ENCODE results near the gene POGLUT2.
"Not testable (repeated sequence)": the region's sequence is repeated elsewhere in the genome, so short reads cannot be mapped to it uniquely, and the experiment has no call there.

POGLUT2 gene

DNA sequence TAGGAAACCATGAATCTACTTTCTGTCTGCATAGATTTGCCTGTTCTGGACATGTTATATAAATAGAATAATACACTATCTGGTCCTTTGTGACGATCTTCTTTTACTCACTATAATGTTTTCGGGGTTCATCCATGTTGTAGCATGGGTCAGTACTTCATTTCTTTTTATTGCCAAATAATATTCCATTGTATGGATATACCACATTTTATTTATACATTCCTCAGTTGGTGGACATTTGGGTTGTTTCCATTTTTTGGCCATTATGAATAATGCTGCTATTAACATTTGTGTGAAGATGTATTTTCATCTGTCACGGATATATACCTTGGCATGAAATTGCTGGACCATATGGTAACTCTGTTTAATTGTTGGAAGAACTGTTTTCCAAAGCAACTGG lies 6.9 kb upstream of the POGLUT2 start:
- no peak for DNase-seq

DNA sequence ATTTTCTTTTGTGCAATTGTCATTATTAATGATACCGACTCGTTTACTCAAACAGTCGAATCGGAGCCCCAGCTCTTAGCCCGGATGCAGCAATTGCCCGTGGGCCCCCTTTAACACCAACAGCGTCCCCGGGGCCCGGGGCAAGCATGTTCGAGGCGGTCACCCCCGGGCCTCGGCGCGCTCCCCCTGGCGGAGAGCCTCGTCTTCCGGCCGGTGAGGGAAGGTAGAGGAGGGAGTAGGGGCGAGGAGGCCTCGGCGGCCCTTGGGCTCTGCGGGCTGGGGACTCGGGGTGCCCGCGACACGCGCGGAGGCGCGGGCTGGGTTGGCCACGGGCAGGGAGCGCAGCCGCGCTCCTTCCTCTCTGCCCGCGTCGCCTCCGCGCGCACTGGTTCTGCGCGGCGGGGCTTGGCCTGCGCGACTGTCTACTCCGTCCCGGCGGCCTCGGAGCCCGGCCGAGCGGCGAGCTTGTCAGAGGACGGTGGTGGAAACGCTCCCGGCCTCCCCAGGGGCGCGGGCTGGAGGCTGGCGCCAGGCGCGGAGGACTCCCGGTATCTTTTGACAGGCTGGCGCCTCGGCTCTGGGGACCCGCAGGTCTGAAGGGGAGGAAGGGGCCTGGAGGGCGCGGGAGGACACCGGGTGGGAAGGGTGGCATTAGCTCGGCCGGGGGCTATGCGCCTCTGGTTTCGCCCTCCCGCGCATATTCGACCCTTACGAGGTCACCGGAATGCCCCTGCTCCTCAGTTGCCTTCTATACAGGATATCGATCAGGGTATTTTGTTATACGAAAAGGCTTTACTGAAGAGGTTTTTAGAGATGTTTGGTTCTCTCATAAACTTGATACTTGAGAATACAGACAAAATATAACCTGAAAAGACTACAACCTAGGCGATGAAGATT lies 1.6 kb upstream of the POGLUT2 start:
- peak; percentile 75 for DNase-seq

- no peak for DNase-seq
Observed at GRCh38 chr13:102799426-102800144, 809 bp upstream of the POGLUT2 start.

DNA sequence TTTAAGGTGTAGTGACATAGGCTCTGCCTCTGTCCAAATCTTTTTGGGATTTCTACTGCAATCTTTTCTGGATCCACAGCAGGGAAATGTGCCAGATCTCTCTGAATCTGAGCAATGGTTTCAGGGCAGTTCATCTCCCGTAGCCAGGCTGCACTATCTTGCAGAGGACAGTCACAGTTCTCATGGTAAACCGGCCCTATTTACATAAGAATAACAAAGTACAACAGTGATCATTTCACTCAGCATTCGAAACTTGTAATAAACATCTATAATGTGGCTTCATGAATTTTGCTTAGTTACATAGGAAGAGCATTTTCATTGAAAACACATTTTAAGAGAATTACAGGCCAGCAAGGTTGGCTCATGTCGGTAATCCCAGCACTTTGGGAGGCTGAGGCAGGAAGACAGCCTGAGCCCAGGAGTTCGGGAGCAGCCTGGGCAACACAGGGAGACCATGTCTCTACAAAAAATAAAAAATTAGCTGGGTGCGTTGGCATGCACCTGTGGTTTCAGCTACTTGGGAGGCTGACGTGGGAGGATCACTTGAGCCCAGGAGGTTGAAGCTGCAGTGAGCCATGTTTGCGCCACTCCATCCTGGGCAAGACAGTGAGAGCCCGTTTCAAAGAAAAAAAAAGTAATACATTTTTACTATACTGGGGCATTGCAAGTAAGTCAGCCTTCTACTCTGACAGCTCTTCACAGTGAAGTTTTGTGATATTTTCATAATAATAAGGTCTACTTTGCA lies 5.0 kb downstream of the POGLUT2 start:
- no peak for DNase-seq

DNA sequence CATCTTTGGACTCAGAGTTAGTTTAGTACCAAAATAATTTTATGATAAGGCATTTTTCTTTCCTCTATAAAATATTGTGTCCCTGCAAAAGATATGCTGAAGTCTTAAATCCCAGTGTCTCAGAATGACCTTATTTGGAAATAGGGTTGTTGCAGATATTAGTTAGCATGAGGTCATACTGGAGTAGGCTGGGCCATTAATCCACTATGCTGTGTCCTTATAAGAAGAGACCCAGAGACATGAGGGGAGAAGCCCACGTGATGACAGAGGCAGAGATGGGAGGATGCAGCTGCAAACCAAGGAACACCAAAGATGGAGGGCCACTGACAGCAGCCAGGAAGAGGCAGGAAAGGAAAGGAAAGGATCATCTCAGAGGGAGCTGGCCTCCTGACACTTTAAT lies 6.4 kb downstream of the POGLUT2 start:
- no peak for DNase-seq

DNA sequence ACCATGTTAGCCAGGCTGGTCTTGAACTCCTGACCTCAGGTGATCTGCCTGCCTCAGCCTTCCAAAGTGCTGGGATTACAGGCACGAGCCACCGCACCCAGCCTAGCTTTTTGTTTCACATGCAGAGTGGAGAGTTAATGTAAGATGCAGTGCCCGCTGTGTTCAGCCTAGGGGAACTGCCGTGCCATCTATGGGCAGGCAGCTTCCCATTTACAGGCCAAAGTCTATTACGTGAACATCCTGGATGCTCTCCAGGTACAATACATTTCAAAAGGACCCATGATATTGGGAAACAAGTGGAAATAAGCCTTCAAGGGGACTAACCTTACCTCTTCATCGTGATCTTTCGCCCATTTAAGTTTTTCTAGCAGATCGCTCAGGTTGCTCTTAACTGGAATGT lies 10.1 kb downstream of the POGLUT2 start:
- no peak for DNase-seq

DNA sequence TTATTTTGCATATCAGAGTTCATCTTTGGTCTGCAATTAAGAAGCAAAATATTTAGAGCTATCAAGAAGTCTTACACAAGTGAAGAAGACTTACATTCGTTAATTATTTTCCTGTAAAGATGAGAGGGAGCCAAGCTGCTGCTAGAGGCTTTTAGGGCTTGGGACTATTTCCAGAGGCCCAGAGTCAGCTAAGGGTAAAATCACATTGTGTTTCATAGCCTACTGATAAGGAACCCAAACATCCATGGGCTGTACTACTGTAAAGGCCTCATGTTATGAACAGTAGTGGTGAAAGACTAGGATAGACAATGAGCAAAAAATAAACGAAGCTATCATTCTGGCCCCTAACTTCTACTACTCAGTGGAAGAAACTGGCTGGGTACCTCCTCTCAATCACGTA lies 14.3 kb downstream of the POGLUT2 start:
- no peak for DNase-seq

- no peak for DNase-seq
Observed at GRCh38 chr13:102781591-102781990, 17.2 kb downstream of the POGLUT2 start.

DNA sequence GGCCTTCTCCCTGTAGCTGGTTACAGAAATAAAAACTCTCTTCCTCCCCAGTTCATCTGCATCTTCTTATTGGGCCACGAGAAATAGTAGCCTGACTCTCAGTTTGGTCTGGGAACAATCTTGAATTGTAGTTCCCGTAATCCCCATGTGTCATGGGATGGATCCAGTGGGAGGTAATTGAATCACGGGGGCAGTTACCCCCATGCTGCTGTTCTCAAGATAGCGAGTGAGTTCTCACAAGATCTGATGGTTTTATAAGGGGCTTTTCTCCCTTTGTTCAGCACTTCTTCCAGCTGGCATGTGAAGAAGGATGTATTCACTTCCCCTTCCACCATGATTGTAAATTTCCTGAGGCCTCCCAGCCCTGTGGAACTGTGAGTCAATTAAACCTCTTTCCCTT lies 18.1 kb downstream of the POGLUT2 start:
- DNase-seq = not testable (repeated sequence)

DNA sequence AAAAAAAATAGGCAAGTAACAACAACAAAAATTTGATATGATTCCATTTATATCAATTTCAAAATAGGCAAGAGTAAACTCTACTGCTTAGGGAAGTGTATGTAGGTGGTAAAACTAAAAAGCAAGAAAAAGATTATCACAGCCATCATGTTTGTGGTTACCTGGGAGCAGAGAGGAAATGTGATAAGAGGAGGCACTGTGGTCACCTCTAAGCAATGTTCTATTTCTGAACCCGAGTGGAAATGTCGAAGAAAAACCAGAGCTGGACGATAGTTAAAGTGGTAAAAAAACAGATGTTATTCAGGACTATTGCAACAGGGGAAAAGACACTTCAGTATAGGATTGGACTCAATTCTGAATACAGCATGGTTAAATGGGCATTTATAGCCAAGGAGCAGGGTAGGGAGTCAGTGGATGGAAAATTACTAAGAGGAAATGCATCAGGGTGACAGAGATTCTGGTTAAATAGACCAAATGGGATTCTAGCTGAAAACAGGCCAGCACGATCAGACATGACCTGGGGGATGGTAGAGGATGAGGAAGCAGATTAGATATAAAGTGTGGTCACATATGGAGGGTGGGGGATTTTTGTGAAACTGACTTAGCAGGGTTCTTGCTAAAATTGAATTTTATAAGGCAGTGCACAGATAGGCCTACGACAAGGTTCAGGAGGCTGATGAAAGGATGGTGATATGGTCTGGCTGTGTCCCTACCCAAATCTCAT lies 19.2 kb downstream of the POGLUT2 start:
- no peak for DNase-seq

- no peak for DNase-seq
Observed at GRCh38 chr13:102777736-102778135, 21.0 kb downstream of the POGLUT2 start.

DNA sequence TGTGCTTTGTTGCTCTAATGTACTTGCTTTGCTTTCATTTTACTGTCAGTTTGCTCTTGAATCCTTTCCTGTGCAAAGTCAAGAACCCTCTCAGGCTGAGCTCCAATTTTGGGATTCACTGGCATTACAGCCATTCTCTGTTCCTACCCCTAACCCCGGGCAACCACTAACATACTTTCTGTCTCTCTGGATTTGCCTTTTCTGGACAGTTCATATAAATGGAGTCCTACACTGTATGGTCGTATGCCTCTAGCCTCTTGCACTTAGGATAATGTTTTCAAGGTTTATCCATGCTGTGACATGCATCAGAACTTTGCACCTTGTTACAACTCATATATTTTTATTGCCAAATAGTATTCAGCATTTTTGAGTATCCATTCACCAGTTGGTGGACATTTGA lies 22.5 kb downstream of the POGLUT2 start:
- no peak for DNase-seq

- DNase-seq = no peak
Observed at GRCh38 chr13:102774591-102775520, 23.9 kb downstream of the POGLUT2 start.

- DNase-seq = peak; percentile 3
Observed at GRCh38 chr13:102774214-102774568, 24.6 kb downstream of the POGLUT2 start.

DNA sequence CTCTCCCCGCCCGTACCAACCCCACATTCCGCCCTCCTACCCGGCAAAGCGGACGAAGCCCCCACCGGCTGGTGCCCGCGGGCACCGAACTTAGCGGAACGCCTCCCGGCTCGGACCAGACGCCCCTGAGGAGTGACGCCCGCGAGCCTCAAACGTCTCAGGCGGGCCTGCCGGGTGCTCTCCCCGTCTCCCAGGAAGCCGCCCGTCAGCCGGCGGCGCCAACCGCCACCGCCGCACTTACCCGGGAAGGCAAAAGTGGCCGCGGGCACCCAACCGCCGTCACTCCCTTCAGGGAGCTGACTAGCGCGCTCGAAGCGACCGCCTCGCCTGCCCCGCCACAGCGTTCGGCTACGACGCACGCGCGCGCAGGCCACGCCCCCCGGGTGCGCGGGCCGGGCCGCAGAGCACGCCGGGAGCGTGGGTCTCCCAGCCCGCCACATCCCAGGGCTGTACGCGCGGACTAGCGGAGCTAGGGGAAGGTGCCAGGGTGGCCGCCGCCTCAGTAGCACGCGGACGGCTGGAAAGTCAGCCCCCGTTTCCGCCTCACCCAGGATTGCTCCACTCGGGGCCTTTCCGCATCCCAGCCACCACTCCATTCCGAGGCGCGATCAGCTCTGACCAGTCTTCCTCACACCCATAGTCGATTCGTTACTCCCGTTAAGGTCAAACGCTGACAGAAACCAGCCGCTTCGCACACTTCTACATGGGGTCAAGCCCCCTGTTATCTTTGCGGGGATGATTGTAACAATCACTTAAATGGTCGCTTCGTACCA lies 25.1 kb downstream of the POGLUT2 start, which contains the start of gene TEX30:
Gene TEX30 (minus strand): TSS at position 346 of the 773 bp plus-strand sequence. CDS start 3,760 bp downstream, outside the sequence.
- peak; percentile 80 for DNase-seq

DNA sequence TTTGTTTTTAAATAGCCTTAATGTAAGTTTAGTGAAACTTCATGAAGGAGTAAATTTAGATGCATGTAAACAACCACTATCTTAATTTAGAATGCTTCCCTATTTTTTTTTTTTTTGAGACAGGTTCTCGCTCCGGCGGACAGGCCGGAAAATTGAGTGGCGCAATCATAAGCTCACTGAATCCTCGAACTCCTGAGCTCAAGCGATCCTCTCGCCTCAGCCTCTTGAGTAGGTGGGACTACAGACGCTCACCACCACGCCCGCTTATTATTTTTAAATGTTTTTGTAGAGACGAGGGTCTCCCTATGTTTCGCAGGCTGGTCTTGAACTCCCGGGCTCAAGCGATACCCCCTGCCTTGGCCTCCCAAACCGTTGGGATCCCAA lies 26.7 kb downstream of the POGLUT2 start:
- no peak for DNase-seq

GRCh38 chr13:102771298-102772041 lies 27.3 kb downstream of the POGLUT2 start:
- DNase-seq = no peak

DNA sequence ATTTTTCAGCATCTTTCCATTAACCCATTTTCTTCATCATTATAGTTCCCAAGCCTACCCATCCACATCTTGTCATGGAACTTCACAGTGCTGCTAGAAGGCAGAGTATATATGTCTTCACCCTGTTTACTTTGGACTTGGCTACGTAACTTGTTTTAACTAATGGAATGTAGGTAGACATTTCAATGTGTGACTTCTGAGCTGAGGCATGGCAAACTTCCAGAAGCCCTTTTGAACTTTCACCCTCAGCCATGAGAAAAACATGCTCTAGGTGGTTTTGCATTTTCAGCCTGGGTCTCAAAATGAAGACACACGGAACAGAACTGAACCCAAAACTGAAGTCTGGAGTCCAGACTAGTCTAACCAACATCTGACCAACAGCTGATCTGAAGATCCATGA lies 28.3 kb downstream of the POGLUT2 start:
- DNase-seq = no peak

- DNase-seq = no peak
Observed at GRCh38 chr13:102769679-102770078, 29.1 kb downstream of the POGLUT2 start.

DNA sequence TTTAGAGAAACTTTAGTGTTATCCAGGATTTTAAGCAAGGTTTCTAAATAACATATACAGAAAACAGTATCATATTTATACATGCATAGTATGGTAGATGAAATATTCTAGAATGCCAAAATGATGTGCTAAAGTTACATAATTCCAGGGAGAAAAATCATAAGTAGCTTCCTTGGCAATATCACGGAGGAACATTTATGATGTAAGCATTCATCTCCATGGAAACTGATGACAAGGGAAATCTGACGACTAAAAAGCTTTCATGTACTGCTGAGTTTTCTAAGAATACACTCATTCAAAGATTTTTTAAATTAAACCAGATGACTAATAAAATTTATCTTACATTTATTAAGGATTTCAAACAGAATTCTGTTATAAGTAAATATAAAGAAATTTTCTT lies 29.9 kb downstream of the POGLUT2 start:
- no peak for DNase-seq
